Heart right ventricle (tissue), 16 donors: ENCODE results near the gene DKK2. TPM values are rescaled to one million over a fixed set of nuclear protein-coding genes. Genes with fewer than 3 reads are reported as not detected.

Experiments
- ATAC-seq, 8 donors: fragments of 200-7000 bp; cut with Tn5 transposase; one replicate each; pipeline ENCODE4 v1.9.1; 2020; ENCODE audit warnings: mild to moderate bottlenecking in 8 of 8, moderate library complexity in 8 of 8, moderate number of reproducible peaks in 1 of 8
- DNase-seq, 2 donors: peaks; one replicate each; pipeline ENCODE4 v3.0.0-alpha.2; 2020
- H3K27ac ChIP-seq, 10 donors: fragments of 200-600 bp; sonication (generic) in 2 of 10; one replicate each; pipeline versions ENCODE4 v1.5.0 to v1.8.0; 2020 to 2022; ENCODE audit warnings: mild to moderate bottlenecking in 3 of 10
- H3K27me3 ChIP-seq, 7 donors: fragments of 200-600 bp; one replicate each; pipeline ENCODE4 v1.8.0; 2021 to 2022; ENCODE audit warnings: mild to moderate bottlenecking in 2 of 7
- H3K36me3 ChIP-seq, 9 donors: fragments of 200-600 bp; sonication (generic) in 1 of 9; one replicate each; pipeline versions ENCODE4 v1.5.0 to v1.8.0; 2020 to 2022; ENCODE audit warnings: mild to moderate bottlenecking in 2 of 9
- H3K4me1 ChIP-seq, 9 donors: fragments of 200-600 bp; sonication (generic) in 1 of 9; one replicate each; pipeline versions ENCODE4 v1.5.0 to v1.8.0; 2020 to 2022; ENCODE audit warnings: mild to moderate bottlenecking in 4 of 9
- H3K4me3 ChIP-seq, 10 donors: fragments of 200-600 bp; sonication (generic) in 2 of 10; one replicate each; pipeline versions ENCODE4 v1.5.0 to v1.8.0; 2020 to 2022; ENCODE audit warnings: mild to moderate bottlenecking in 7 of 10, moderate library complexity in 2 of 10
- H3K9me3 ChIP-seq, 11 donors: fragments of 200-600 bp in 10 of 11; sonication (generic) in 2 of 11; one replicate each; pipeline versions ENCODE4 v1.5.0 to v1.8.0; 2013 to 2022; ENCODE audit warnings: mild to moderate bottlenecking in 2 of 11, control low read depth in 1 of 11, moderate library complexity in 1 of 11
- WGBS, 2 donors: extraction: QIAGEN DNeasy Blood & Tissue Kit; methylation state at CpG; one replicate each; pipeline ENCODE4 v1.1.7; 2013; ENCODE audit warnings: inconsistent platforms in 1 of 2; 5-methylcytosine and 5-hydroxymethylcytosine counted together
- intact Hi-C, 10 donors: fragments of 100-400 bp; cut with DNase I; formaldehyde crosslinking; loops; one replicate each; pipeline versions ENCODE4 v1.11.1 to v1.14.2; 2022
- polyA plus RNA-seq, 2 donors: library from polyadenylated mRNA; stranded (reverse); fragments of 200-250 nt; gene quantifications; one replicate each; pipeline ENCODE4 v1.2.3, GENCODE V29; 2013
- total RNA-seq, 10 donors: library from RNA; stranded (reverse); fragmentation: NEBNext Ultra II Directional in 3 of 10; extraction: Animal tissue kit (Norgen Biotek cat#: 25700) in 3 of 10; gene quantifications; one replicate each; pipeline versions ENCODE4 v1.2.1 to v1.2.4, GENCODE V29; 2021 to 2023
- TF ChIP-seq, protein P1 (sequence below), 9 donors: fragments of 200-600 bp; sonication (generic) in 2 of 9; IDR thresholded peaks; one replicate each; pipeline versions ENCODE4 v1.5.0 to v1.8.0; 2021 to 2022; ENCODE audit warnings: antibody characterized with exemption in 9 of 9, mild to moderate bottlenecking in 5 of 9, moderate library complexity in 1 of 9
- donor health status: Arrhythmogenic right ventricular cardiomyopathy.
- donor health status: ischemic (EF 13 %, LVEDD 7.1; RV severe dilation, severe dysfunction).
- donor health status: healthy with polysubstance abuse.
- donor health status: DM: no; HTN: yes; CAD: no.
- donor health status: DM: no; HTN: no; CAD: no.
- donor health status: ischemic (EF 25% LVEDD 6.9; RV normal size, moderate dysfunction).
- donor health status: ischemic (EF 25% LVEDD 5.7; RV mildly dilated, moderate dysfunction).
- donor health status: healthy.
- donor health status: DM: yes; HTN: yes; CAD: no.
- donor health status: Ischemic cardiomyopathy.
- donor health status: ischemic (EF 35%, LVEDD 5.7; RV mildly dilated, moderate dysfunction).
- donor health status: nonischemic (EF 11% LVEDD 7.7; RV severe dilation, severe dysfunction).
- donor health status: DM: yes; HTN: yes; CAD: no.
- donor health status: PGD.
- donor health status: ischemic (EF 29% LVEDD 5.4; RV normal size, mild dysfunction).
- donor health status: nonischemic (EF 23%, LVEDD 6.1; RV moderate dilation, normal function).

DKK2 gene
- total and polyA plus RNA-seq, 12 donors = 0.15 to 3.9 (median 1.9) TPM

- TF ChIP-seq, protein P1, sequence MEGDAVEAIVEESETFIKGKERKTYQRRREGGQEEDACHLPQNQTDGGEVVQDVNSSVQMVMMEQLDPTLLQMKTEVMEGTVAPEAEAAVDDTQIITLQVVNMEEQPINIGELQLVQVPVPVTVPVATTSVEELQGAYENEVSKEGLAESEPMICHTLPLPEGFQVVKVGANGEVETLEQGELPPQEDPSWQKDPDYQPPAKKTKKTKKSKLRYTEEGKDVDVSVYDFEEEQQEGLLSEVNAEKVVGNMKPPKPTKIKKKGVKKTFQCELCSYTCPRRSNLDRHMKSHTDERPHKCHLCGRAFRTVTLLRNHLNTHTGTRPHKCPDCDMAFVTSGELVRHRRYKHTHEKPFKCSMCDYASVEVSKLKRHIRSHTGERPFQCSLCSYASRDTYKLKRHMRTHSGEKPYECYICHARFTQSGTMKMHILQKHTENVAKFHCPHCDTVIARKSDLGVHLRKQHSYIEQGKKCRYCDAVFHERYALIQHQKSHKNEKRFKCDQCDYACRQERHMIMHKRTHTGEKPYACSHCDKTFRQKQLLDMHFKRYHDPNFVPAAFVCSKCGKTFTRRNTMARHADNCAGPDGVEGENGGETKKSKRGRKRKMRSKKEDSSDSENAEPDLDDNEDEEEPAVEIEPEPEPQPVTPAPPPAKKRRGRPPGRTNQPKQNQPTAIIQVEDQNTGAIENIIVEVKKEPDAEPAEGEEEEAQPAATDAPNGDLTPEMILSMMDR (IDR thresholded peaks at IDR 0.05) = no peak
- Histone ChIP-seq H3K4me1 (no peaks in the 10 kb centered on the region), H3K4me3 (no peak overlapping the region), H3K9me3 (peaks cover 0 to 21% (median 0%) of the 10 kb centered on the region in 11 donors), H3K27me3 (no peaks in the 10 kb centered on the region), H3K27ac (no peak overlapping the region), H3K36me3 (no peaks in the 10 kb centered on the region)
- 62 to 67% methylated on average over 3 of the region's 3 CpGs for WGBS, 2 donors
- DNase-seq (no peak), ATAC-seq (no peak)
- intact Hi-C loops = no loop called here
Observed at GRCh38 chr4:106893903-106894302, 142.2 kb downstream of the DKK2 start.

DNA sequence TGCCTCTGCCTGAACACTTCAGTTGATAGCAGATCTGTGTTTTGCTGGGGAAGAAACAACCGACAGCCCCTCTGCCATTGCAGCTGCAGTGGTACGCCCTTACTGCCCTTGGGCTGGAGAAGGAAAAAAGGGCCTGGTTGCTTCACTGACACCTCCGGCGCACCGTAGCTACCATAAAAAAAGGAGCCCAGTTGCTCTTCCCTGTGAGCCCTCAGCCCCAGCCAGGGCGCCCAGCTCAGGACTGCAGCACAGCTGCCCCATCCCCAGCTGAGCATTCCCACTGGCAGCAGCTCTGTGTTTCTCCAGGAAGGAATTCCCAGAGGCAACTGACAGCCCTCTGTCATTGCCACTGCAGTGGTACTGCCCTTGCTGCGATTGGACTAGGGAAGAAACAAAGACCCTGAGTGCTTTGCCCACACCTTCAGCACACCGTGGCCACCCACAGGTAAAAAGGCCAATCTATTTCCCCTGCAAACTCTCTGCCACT lies 142.7 kb downstream of the DKK2 start:
- Histone ChIP-seq H3K4me3 (no peak overlapping the region), H3K27me3 (no peaks in the 10 kb centered on the region), H3K27ac (no peak overlapping the region), H3K9me3 (peaks cover 0 to 18% (median 0%) of the 10 kb centered on the region in 11 donors), H3K4me1 (no peaks in the 10 kb centered on the region), H3K36me3 (no peaks in the 10 kb centered on the region)
- intact Hi-C loops = no loop called here
- TF ChIP-seq, protein P1 (IDR thresholded peaks at IDR 0.05) = no peak
- DNase-seq (no peak), ATAC-seq (no peak)
- 84 to 86% methylated on average over 8 of the region's 8 CpGs for WGBS, 2 donors

GRCh38 chr4:106892786-106893185 lies 143.3 kb downstream of the DKK2 start:
- TF ChIP-seq, protein P1 (IDR thresholded peaks at IDR 0.05) = no peak
- no peak for ATAC-seq
- H3K27ac ChIP-seq = no peak overlapping the region
- DNase-seq = no peak
- H3K27me3 ChIP-seq = no peaks in the 10 kb centered on the region
- WGBS, 2 donors = 85 to 92% methylated on average over 6 of the region's 6 CpGs
- no peaks in the 10 kb centered on the region for H3K36me3 ChIP-seq
- no peak overlapping the region for H3K4me3 ChIP-seq
- H3K4me1 ChIP-seq = no peaks in the 10 kb centered on the region
- intact Hi-C loops = no loop called here
- H3K9me3 ChIP-seq = peaks cover 0 to 17% (median 0%) of the 10 kb centered on the region in 11 donors

DNA sequence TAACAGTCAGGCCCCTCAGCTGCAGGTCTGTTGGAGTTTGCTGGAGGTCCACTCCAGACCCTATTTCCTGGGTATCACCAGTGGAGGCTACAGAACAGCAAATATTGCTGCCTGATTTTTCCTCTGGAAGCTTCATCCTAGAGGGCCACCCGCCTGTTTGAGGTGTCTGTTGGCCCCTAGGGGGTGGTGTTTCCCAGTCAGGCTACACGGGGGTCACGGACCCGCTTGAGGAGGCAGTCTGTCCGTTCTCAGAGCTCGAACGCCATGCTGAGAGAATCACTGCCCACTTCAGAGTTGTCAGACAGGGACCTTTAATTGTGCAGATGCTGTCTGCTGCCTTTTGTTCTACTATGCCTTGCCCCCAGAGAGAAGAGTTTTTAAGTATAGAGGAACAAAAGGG lies 160.8 kb downstream of the DKK2 start:
- DNase-seq (no peak), ATAC-seq (no peak)
- TF ChIP-seq, protein P1 (IDR thresholded peaks at IDR 0.05) = no peak

More for the DNA sequence above, 160.8 kb downstream of the DKK2 start:
- no peak overlapping the region for H3K4me3 ChIP-seq
- WGBS, 2 donors = 74 to 75% methylated on average over 7 of the region's 7 CpGs
- no peak overlapping the region for H3K27ac ChIP-seq
- H3K36me3 ChIP-seq = no peaks in the 10 kb centered on the region
- no peaks in the 10 kb centered on the region for H3K4me1 ChIP-seq
- intact Hi-C loops = no loop called here
- peaks cover 0 to 4% (median 0%) of the 10 kb centered on the region in 11 donors for H3K9me3 ChIP-seq
- H3K27me3 ChIP-seq = no peaks in the 10 kb centered on the region
